Peyer's patch (tissue), 4 donors: Measurements from ENCODE around the gene HMGB2. TPM values are rescaled to one million over a fixed set of nuclear protein-coding genes. Genes with fewer than 3 reads are reported as not detected.
A peak's percentile ranks its signal among the peaks of the same experiment; 100 is the strongest.

Source experiments
- DNase-seq, 3 donors: peaks; one replicate each; pipeline ENCODE4 v3.0.0-alpha.2; 2017 to 2019
- H3K27ac ChIP-seq, 4 donors: fragments of 200-600 bp; sonication (generic); one replicate each; pipeline ENCODE4 v1.5.1; 2016 to 2019
- H3K27me3 ChIP-seq, 2 donors: fragments of 200-600 bp; sonication (generic); one replicate each; pipeline ENCODE4 v1.5.1; 2019
- H3K36me3 ChIP-seq, 3 donors: fragments of 200-600 bp; sonication (generic); one replicate each; pipeline ENCODE4 v1.5.1; 2016 to 2019
- H3K4me1 ChIP-seq, 4 donors: fragments of 200-600 bp; sonication (generic); one replicate each; pipeline ENCODE4 v1.5.1; 2016 to 2019
- H3K4me3 ChIP-seq, 4 donors: fragments of 200-600 bp; sonication (generic); 1 replicate in 3 of 4; 2 replicates in 1 of 4; pipeline ENCODE4 v1.5.1; 2016 to 2019; ENCODE audit warnings: mild to moderate bottlenecking in 1 of 4
- H3K9me3 ChIP-seq, 4 donors: fragments of 200-600 bp; sonication (generic); one replicate each; pipeline ENCODE4 v1.5.1; 2016 to 2019; ENCODE audit warnings: mild to moderate bottlenecking in 1 of 4
- CTCF ChIP-seq, 6 experiments: fragments of 450-650 bp in 4 of 6; fragments of 200-600 bp in 2 of 6; sonication (generic) in 1 of 6; IDR thresholded peaks; one replicate each; pipeline ENCODE4 v1.5.1; 2017 to 2019; ENCODE audit warnings: antibody characterized with exemption in 6 of 6, mild to moderate bottlenecking in 3 of 6, moderate library complexity in 1 of 6
- POLR2A ChIP-seq, 2 donors: fragments of 450-650 bp; IDR thresholded peaks; one replicate each; pipeline ENCODE4 v1.5.1; 2017; ENCODE audit warnings: antibody characterized with exemption in 2 of 2, mild to moderate bottlenecking in 2 of 2, moderate library complexity in 2 of 2
- total RNA-seq, 4 donors: library from RNA; depleted of rRNA; stranded (reverse); fragments of >200 nt; gene quantifications; one replicate each; pipeline ENCODE4 v1.1.0, GENCODE V29; 2016

HMGB2 gene
- total RNA-seq, 4 donors from 2014 or later: 30.4 to 112 (median 34.6) TPM

GRCh38 chr4:173367285-173367684 is 33.1 kb upstream of the HMGB2 start:
- Histone ChIP-seq H3K4me3 (no peak overlapping the region), H3K9me3 (no peaks in the 10 kb centered on the region), H3K36me3 (no peaks in the 10 kb centered on the region), H3K27ac (no peak overlapping the region), H3K4me1 (peaks cover 0 to 3% (median 0%) of the 10 kb centered on the region in 4 donors), H3K27me3 (no peaks in the 10 kb centered on the region)
- TF ChIP-seq POLR2A (IDR thresholded peaks at IDR 0.05) (no peak), CTCF (IDR thresholded peaks at IDR 0.05) (no peak)
- DNase-seq: no peak

- no peak overlapping the region for H3K4me3 ChIP-seq
- H3K27ac ChIP-seq: no peak overlapping the region
- no peaks in the 10 kb centered on the region for H3K27me3 ChIP-seq
- DNase-seq: no peak
- H3K4me1 ChIP-seq: peaks cover 0 to 3% (median 0%) of the 10 kb centered on the region in 4 donors
- H3K9me3 ChIP-seq: no peaks in the 10 kb centered on the region
- no peak for TF ChIP-seq CTCF (IDR thresholded peaks at IDR 0.05)
- no peak for TF ChIP-seq POLR2A (IDR thresholded peaks at IDR 0.05)
- H3K36me3 ChIP-seq: no peaks in the 10 kb centered on the region
Observed at GRCh38 chr4:173365359-173365996, 31.3 kb upstream of the HMGB2 start.

DNA sequence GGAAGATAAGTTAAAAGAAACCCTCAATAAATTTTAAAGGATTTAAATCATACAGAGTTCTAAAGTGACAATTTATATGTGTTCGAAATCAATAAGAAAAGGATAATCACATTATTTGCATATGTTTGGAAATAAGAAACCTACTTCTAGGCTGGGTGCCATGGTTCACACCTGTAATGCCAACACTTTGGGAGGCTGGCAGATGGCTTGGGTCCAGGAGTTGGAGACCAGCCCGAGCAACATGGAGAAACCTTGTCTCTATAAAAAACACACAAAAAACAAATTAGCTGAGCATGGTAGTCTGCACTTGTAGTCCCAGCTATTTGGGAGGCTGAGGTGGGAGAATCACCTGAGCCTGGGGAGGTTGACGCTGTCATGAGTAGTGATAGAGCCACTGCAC is 28.5 kb upstream of the HMGB2 start:
- no peaks in the 10 kb centered on the region for H3K9me3 ChIP-seq
- H3K4me3 ChIP-seq: no peak overlapping the region
- TF ChIP-seq CTCF (IDR thresholded peaks at IDR 0.05) (no peak), POLR2A (IDR thresholded peaks at IDR 0.05) (no peak)
- no peak for DNase-seq
- H3K4me1 ChIP-seq: peaks cover 0 to 3% (median 0%) of the 10 kb centered on the region in 4 donors
- H3K36me3 ChIP-seq: no peaks in the 10 kb centered on the region
- no peaks in the 10 kb centered on the region for H3K27me3 ChIP-seq
- no peak overlapping the region for H3K27ac ChIP-seq

DNA sequence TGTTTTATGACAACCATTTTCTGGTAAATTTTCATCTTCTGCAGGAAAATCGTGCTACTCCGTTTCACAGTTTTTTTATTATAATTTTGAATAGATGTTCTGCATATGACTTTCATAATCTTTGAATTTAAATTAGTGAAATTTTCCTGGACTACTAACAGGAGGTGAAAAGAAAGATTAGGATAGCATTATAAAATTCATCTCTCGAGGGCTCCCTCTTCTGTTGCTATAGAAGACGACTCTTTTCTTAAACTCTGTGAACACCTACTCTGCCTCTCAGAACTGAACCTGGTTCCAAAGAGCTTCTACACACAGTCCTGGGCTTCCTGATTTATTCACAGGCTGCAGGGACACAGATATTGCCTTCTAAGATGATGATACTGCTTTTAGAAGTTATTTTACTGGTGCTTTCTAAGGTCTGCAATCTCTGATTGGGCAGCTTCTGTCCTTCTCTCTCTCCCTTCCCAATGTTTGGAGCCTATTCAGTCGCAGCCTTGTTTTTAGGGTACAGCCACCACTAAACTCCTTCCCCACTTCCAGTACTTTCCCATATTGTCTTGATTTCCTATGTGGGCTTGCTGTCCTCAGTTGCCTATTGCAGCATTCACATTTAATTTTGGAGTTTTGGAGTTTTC is 26.5 kb upstream of the HMGB2 start:
- Histone ChIP-seq H3K4me3 (no peak overlapping the region), H3K36me3 (no peaks in the 10 kb centered on the region), H3K4me1 (no peaks in the 10 kb centered on the region), H3K27ac (no peak overlapping the region), H3K27me3 (no peaks in the 10 kb centered on the region), H3K9me3 (no peaks in the 10 kb centered on the region)
- no peak for DNase-seq
- peak in 3 of 6 experiments; percentile 22 to 33 (median 27) for TF ChIP-seq CTCF (IDR thresholded peaks at IDR 0.05)
- TF ChIP-seq POLR2A (IDR thresholded peaks at IDR 0.05): no peak

DNA sequence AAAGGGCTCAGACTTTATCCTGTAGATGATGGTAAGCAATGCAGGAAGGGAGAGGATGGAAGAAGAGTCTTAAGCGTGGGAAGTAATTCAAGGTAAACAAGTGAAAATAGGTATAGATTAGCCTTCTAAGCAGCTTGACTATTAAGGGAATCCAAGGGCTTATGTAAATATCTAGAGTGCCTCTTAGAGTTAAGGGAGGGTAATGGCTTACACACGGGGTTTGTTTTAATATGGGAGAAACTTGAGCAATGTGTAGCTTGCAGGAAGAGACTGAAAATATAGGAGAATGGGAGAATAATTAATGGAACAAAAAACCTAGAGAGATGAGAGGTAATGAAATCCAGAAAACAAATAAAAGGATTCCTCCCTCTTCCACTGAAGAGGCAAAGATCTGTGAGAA is 23.8 kb upstream of the HMGB2 start:
- H3K27ac ChIP-seq: no peak overlapping the region
- H3K4me3 ChIP-seq: no peak overlapping the region
- no peaks in the 10 kb centered on the region for H3K27me3 ChIP-seq
- H3K36me3 ChIP-seq: no peaks in the 10 kb centered on the region
- no peaks in the 10 kb centered on the region for H3K9me3 ChIP-seq
- TF ChIP-seq POLR2A (IDR thresholded peaks at IDR 0.05) (no peak), CTCF (IDR thresholded peaks at IDR 0.05) (no peak)
- H3K4me1 ChIP-seq: no peaks in the 10 kb centered on the region
- no peak for DNase-seq
